T-helper 22 cell (primary cell): ENCODE results near the gene CAP2.
"Not testable (repeated sequence)": the region's sequence is repeated elsewhere in the genome, so short reads cannot be mapped to it uniquely, and the experiment has no call there.

Experiments
- DNase-seq: peaks from one replicate; pipeline ENCODE4 v3.0.0-alpha.2; 2020; ENCODE audit warnings: low read depth

CAP2 gene

DNA sequence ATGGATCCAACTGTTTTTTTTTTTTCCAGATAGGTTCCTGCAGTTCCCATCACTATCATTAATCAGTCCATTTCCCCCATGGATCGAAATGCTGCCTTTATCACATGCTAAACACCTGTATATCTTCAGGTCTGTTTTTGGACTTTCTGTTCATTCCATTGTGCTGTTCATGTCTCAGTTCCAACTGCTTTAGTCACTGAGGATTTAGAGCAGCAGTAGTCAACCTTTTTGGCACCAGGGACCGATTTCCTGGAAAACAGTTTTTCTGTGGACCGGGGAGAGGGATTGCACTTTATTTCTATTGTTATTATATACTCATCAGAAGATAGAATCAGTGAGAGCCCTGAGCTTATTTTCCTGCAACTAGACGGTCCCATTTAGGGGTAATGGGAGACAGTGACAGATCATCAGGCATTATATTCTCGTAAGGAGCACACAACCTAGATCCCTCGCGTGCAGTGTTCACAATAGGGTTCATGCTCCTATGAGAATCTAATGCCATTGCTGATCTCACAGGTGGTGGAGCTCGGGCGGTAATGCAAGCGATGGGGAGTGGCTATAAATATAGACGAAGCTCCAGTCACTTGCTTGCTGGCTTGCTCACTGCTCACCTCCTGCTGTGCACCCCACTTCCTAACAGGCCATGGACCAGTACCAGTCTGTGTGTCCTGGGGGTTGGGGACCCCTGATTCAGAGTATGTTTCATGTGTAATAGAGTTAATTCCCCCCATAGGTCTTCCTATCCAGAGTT, 46.0 kb downstream of the CAP2 start:
- no peak for DNase-seq

DNA sequence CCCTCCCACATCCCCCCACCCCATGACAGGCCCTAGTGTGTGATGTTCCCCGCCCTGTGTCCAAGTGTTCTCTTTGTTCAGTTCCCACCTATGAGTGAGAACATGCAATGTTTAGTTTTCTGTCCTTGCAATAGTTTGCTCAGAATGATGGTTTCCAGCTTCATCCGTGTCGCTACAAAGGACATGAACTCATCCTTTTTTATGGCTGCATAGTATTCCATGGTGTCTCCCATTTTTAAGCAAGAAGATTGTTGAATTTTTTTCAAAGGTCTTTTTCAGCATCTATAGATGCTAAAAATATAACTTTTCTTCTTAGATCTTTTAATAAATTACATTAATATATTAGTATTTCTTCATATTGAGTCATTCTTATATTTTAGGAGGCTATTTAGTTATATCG, 47.4 kb downstream of the CAP2 start:
- not testable (repeated sequence) for DNase-seq

GRCh38 chr6:17442196-17442595, 48.8 kb downstream of the CAP2 start:
- no peak for DNase-seq

- no peak for DNase-seq
These were observed 53.3 kb downstream of the CAP2 start for GRCh38 chr6:17446713-17447112.

GRCh38 chr6:17448165-17448564, 54.8 kb downstream of the CAP2 start:
- DNase-seq = no peak

GRCh38 chr6:17450397-17450796, 57.0 kb downstream of the CAP2 start:
- no peak for DNase-seq

GRCh38 chr6:17450832-17451231, 57.4 kb downstream of the CAP2 start:
- DNase-seq = no peak

DNA sequence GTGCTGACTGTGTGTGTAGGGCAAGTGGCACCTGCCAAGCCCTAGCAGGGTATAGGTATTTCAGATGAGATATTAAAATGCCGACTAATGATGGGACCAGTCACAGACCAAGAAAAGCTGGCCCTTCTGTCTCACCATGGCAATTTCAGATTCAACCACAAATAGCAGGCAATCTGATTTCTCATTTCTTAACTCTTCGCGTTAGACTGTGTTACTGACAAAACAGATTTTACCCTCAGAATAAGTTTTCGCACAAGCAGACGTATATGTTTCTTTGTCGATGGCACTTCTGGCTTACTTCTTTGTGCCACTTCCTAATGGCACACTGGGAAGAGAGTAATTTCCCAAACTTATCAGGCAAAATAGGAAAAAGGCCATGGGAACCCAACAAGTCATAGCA, 58.7 kb downstream of the CAP2 start:
- no peak for DNase-seq

DNA sequence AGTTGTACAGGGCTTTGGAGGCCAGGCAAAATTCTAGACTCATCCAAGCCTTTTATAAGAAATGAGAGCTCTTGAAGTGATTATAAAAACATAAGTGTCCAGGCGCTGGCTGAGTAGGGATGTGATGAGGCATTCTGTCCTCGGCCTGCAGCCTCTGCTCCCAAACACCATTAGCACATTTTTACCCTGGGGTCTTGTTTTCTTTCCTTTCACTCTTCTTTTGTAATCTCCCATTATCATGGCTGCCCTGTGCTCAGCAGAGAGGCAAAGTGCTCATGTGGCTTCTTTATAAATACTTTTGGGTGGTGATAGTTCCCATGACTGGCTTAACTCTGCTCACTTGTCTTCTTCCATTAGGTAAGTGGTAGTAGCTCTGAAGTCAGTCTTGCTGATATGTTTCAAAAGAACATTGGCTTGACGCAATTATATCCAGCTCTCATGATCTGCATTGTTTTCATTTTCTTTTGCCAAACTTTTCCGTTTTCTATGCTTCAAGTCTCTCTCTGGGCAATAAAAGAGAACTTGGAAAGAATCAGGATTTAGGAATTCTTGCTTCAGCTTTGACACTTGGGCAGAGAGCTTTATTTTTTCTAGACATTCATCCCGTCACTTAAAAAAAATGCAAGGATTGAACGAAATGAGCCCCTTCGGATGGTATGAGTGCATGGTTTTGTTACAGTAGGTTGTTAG, 61.1 kb downstream of the CAP2 start:
- DNase-seq = no peak

GRCh38 chr6:17455919-17456318, 62.5 kb downstream of the CAP2 start:
- DNase-seq = no peak

- DNase-seq = no peak
These were observed 63.3 kb downstream of the CAP2 start for GRCh38 chr6:17456711-17457110.

GRCh38 chr6:17457405-17457804, 64.0 kb downstream of the CAP2 start:
- no peak for DNase-seq

DNA sequence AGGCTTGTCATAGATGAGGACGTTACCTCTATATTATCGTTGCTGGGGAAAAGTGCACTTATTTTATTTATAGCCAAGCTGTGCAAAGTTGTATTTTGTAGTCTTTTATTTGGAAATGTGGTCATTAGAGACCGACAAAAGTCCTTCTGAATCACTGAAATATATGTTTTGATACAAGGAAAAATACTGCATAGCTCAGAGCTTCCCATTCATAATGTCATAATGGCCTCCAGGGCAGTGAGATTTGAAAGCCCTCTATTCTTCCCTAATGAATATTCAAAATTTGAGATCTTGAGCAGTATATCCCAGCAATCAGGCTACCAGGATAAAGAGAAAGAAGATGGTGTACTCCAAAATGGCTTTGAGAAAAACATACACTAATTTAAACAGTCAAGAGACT, 64.6 kb downstream of the CAP2 start:
- DNase-seq = no peak

DNA sequence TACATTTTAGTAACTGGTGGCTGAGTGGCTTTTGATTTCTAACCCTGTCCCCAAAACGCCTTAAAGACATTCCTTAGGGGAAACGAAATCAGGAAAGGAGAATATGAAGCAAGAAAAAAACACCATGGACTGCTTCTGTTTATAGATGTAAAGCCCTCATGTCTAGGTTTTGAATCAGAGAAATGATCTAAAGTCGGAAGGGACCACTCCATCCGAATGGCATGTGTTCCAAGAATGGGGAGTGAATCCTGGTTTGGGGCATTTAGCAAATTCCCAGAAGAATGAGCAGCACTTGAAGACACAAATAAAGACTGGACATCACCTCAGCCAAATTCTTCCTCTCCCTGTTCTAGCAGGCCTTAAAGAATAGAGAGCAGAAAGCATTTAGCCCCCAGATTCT, 65.6 kb downstream of the CAP2 start:
- DNase-seq = no peak

DNA sequence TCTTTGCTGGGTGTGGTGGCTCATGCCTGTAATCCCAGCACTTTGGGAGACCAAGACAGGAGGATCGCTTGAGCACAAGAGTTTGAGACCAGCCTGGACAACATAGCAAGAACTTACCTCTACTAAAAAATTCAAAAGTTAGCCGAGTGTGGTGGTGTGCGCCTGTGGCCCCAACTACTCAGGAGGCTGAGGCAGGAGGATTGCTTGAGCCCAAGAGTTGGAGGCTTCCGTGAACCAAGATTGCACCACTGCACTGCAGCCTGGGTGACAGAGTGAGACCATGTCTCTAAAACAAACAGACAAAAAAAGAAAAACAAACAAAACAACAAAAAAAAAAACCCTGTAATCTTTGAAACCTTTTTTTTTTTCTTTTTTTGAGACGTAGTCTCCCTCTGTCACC, 67.5 kb downstream of the CAP2 start:
- no peak for DNase-seq

- DNase-seq = no peak
These were observed 72.8 kb downstream of the CAP2 start for GRCh38 chr6:17466147-17466546.

DNA sequence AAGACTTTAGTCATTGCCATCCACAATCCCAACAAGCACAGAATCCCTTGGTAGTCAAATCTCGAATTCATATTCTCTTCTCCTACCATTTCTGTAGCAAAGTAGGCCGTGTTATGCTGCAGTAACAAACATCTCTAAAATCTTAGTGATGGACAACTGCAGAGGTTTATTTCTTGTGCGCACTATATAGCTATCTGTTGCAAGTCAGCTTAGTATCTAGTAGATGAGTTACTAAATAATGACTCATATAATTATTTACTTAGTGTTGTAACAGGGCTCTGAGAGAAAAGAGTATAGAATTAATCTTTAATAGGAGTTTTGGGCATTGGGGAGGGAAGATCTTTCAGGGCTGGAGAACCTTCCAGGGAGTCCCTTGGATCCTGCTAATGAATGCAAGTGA, 73.3 kb downstream of the CAP2 start:
- DNase-seq = no peak

GRCh38 chr6:17469006-17469832, 75.8 kb downstream of the CAP2 start:
- DNase-seq = no peak

GRCh38 chr6:17470202-17470937, 77.0 kb downstream of the CAP2 start:
- no peak for DNase-seq

- DNase-seq = no peak
These were observed 77.5 kb downstream of the CAP2 start for GRCh38 chr6:17470938-17471327.

GRCh38 chr6:17472653-17473183, 79.3 kb downstream of the CAP2 start:
- no peak for DNase-seq

DNA sequence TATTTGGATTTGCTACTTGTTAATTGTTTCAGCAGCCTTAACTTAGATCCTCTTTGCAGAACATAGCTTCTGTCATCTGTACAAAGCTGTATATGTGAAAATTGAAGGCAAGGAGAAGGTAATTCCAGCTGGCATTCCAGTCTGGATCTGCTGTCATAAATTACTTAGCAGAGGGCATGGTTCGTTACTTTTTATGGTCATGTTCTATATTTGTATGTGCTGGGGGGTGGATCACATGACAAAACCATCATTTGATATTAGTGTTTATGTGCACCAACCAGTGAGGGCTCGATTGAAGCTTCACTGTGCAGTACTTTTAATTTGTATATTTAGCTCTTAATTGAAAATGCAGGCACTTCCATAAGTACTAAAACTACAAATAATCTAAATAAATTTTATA, 80.2 kb downstream of the CAP2 start:
- no peak for DNase-seq
